IMR-90 (cell line): ENCODE results near the gene SEMA3E. TPM values are rescaled to one million over a fixed set of nuclear protein-coding genes. Genes with fewer than 3 reads are reported as not detected.

Experiments used
- ATAC-seq: fragments of 200-7000 bp; cut with Tn5 transposase; 2 replicates; pipeline ENCODE4 v1.9.1; 2020; ENCODE audit warnings: low read depth, mild to moderate bottlenecking, moderate library complexity
- BruUV-seq: library from RNA; stranded (reverse); fragments of 400-500 nt; replicated peaks from 2 replicates; lab custom pipeline; 2021; lab: Mats Ljungman, UMichigan
- CTCF ChIA-PET: fragments of 300-600 bp; formaldehyde crosslinking; extraction: SDS; loops from one replicate; lab custom pipeline; 2021; ENCODE audit warnings: antibody characterized with exemption; lab: Yijun Ruan, JAX
- POLR2A ChIA-PET: fragments of 300-600 bp; sonication (Branson Sonifier 250); formaldehyde crosslinking; loops from one replicate; lab custom pipeline; 2022; ENCODE audit warnings: antibody characterized with exemption; ENCODE audit not compliant: unreplicated experiment; lab: Charles Lee
- DNase-seq: peaks from one replicate; pipeline ENCODE4 v3.0.0; 2013
- H2AFZ ChIP-seq: replicated peaks from 2 replicates; pipeline ENCODE3; 2013; ENCODE audit warnings: low read length, mild to moderate bottlenecking; ENCODE audit not compliant: poor library complexity
- H2AK5ac ChIP-seq: 2 replicates; pipeline ENCODE4 v1.6.1; 2013; ENCODE audit warnings: low read depth, low read length, inconsistent platforms
- H2AK9ac ChIP-seq: replicated peaks from 2 replicates; pipeline ENCODE3; 2013; ENCODE audit warnings: mild to moderate bottlenecking, low read depth, low read length, moderate library complexity; ENCODE audit not compliant: poor library complexity
- H2BK120ac ChIP-seq: 2 replicates; pipeline ENCODE4 v1.6.1; 2013; ENCODE audit warnings: low read depth, low read length, inconsistent platforms
- H2BK15ac ChIP-seq: 3 replicates; pipeline ENCODE4 v1.6.1; 2013; ENCODE audit warnings: low read depth, low read length, inconsistent platforms
- H2BK20ac ChIP-seq: 2 replicates; pipeline ENCODE4 v1.6.1; 2013; ENCODE audit warnings: low read depth, mild to moderate bottlenecking, inconsistent platforms, low read length, moderate library complexity
- H2BK5ac ChIP-seq: 2 replicates; pipeline ENCODE4 v1.6.1; 2013; ENCODE audit warnings: mild to moderate bottlenecking, low read depth, low read length, inconsistent platforms; ENCODE audit not compliant: poor library complexity, severe bottlenecking
- H3K14ac ChIP-seq: replicated peaks from 2 replicates; pipeline ENCODE4 v1.6.1; 2013; ENCODE audit warnings: low read depth, low read length, inconsistent platforms
- H3K18ac ChIP-seq: 2 replicates; pipeline ENCODE4 v1.6.1; 2013; ENCODE audit warnings: low read depth, low read length, control low read depth
- H3K23ac ChIP-seq: 2 replicates; pipeline ENCODE4 v1.6.1; 2013; ENCODE audit warnings: low read depth, low read length, inconsistent platforms
- H3K27ac ChIP-seq: 2 replicates; pipeline ENCODE4 v1.5.1; 2013; ENCODE audit warnings: mild to moderate bottlenecking, control low read depth, low read length; ENCODE audit not compliant: insufficient read depth
- H3K27me3 ChIP-seq: 2 replicates; pipeline ENCODE4 v1.6.1; 2013; ENCODE audit warnings: low read length; ENCODE audit not compliant: control insufficient read depth, insufficient read depth
- H3K36me3 ChIP-seq: 2 replicates; pipeline ENCODE4 v1.6.1; 2013; ENCODE audit warnings: low read length, mixed read lengths; ENCODE audit not compliant: control insufficient read depth, insufficient read depth
- H3K4ac ChIP-seq: 2 replicates; pipeline ENCODE4 v1.6.1; 2013; ENCODE audit warnings: low read depth, low read length, inconsistent platforms
- H3K4me1 ChIP-seq: 2 replicates; pipeline ENCODE4 v1.6.1; 2013; ENCODE audit warnings: low read length, mixed read lengths; ENCODE audit not compliant: control insufficient read depth, insufficient read depth
- H3K4me2 ChIP-seq: 2 replicates; pipeline ENCODE4 v1.6.1; 2013; ENCODE audit warnings: low read depth, mild to moderate bottlenecking, control low read depth, low read length, moderate library complexity
- H3K4me3 ChIP-seq: 2 replicates; pipeline ENCODE4 v1.5.1; 2013; ENCODE audit warnings: low read depth, mild to moderate bottlenecking, control low read depth, low read length, moderate library complexity; ENCODE audit not compliant: insufficient read depth
- H3K56ac ChIP-seq: 2 replicates; pipeline ENCODE4 v1.6.1; 2013; ENCODE audit warnings: low read length, inconsistent platforms; ENCODE audit not compliant: insufficient read depth; ENCODE audit errors: extremely low read depth
- H3K79me1 ChIP-seq, 2 experiments: 2 replicates each; pipeline ENCODE4 v1.6.1; 2013; ENCODE audit warnings: low read length in 2 of 2, inconsistent platforms in 1 of 2, low read depth in 1 of 2
- H3K9ac ChIP-seq: 2 replicates; pipeline ENCODE4 v1.6.1; 2013; ENCODE audit warnings: low read depth, low read length, control low read depth
- H3K9me1 ChIP-seq: 2 replicates; pipeline ENCODE4 v1.6.1; 2013; ENCODE audit warnings: low read length, inconsistent platforms; ENCODE audit not compliant: insufficient read depth
- H3K9me3 ChIP-seq: 2 replicates; pipeline ENCODE4 v1.6.1; 2013; ENCODE audit warnings: low read length; ENCODE audit not compliant: control insufficient read depth, insufficient read depth
- H4K20me1 ChIP-seq: 2 replicates; pipeline ENCODE4 v1.6.1; 2013; ENCODE audit warnings: low read length, inconsistent platforms; ENCODE audit not compliant: insufficient read depth
- H4K5ac ChIP-seq: 2 replicates; pipeline ENCODE4 v1.6.1; 2013; ENCODE audit warnings: mild to moderate bottlenecking, low read depth, low read length, control low read depth
- H4K8ac ChIP-seq, 2 experiments: 2 replicates each; pipeline ENCODE4 v1.6.1; 2013; ENCODE audit warnings: low read depth in 2 of 2, low read length in 2 of 2, control low read depth in 1 of 2, inconsistent platforms in 1 of 2
- H4K91ac ChIP-seq: 2 replicates; pipeline ENCODE4 v1.6.1; 2013; ENCODE audit warnings: low read depth, low read length, inconsistent platforms; ENCODE audit not compliant: insufficient read depth
- CEBPB ChIP-seq: IDR thresholded peaks from 2 replicates; pipeline ENCODE4 v1.6.1; 2012; ENCODE audit warnings: low read depth, low read length, improper control_type of control experiment
- CHD1 ChIP-seq: IDR thresholded peaks from 2 replicates; pipeline ENCODE4 v1.6.1; 2012; ENCODE audit warnings: low read depth, low read length, improper control_type of control experiment
- ELK1 ChIP-seq: fragments of 150-350 bp; IDR thresholded peaks from 2 replicates; pipeline ENCODE4 v1.6.1; 2016; ENCODE audit warnings: low read depth, mild to moderate bottlenecking, low read length, moderate library complexity, borderline replicate concordance
- MXI1 ChIP-seq: IDR thresholded peaks from 2 replicates; pipeline ENCODE4 v1.6.1; 2012; ENCODE audit warnings: low read depth, mild to moderate bottlenecking, low read length, moderate library complexity, borderline replicate concordance
- RFX5 ChIP-seq: IDR thresholded peaks from 2 replicates; pipeline ENCODE4 v1.8.0; 2012; ENCODE audit warnings: low read depth, mild to moderate bottlenecking, low read length, moderate library complexity
- WGBS, 2 experiments: methylation state at CpG; one replicate each; pipeline versions ENCODE4 v1.1.5 to v1.1.7; 2013; ENCODE audit warnings: missing lambda C conversion rate in 2 of 2; ENCODE audit not compliant: insufficient read length in 1 of 2; ENCODE audit errors: extremely low coverage in 2 of 2; 5-methylcytosine and 5-hydroxymethylcytosine counted together
- dilution Hi-C: fragments of 300-500 bp; cut with HindIII; formaldehyde crosslinking; loops from one replicate; pipeline ENCODE4 v1.14.3; 2018; ENCODE audit warnings: low sequenced_read_pairs; ENCODE audit not compliant: unreplicated experiment
- in situ Hi-C: fragments of 300-500 bp; cut with MboI; formaldehyde crosslinking; loops from 3 replicates; pipeline ENCODE4 v1.14.3; 2019; ENCODE audit warnings: low sequenced_read_pairs, inconsistent platforms, mixed read lengths
- intact Hi-C: fragments of 100-400 bp; cut with micrococcal nuclease; formaldehyde crosslinking; loops from 2 replicates; pipeline ENCODE4 v1.10.0; 2022
- polyA plus RNA-seq, 3 experiments: library from polyadenylated mRNA; depleted of rRNA; stranded (reverse); fragments of >200 nt; gene quantifications; 2 replicates each; pipeline ENCODE4 v1.2.3, GENCODE V29; 2012; ENCODE audit warnings: low replicate concordance in 1 of 3
- total RNA-seq: library from RNA; depleted of rRNA; stranded (reverse); fragments of >200 nt; gene quantifications from 2 replicates; pipeline ENCODE4 v1.2.3, GENCODE V29; 2012

Gene SEMA3E
- total and polyA plus RNA-seq, 2 of the 4 experiments (the other 2 are of a cell fraction): 0.31 to 0.72 TPM

- ChIA-PET CTCF (no interaction called here), POLR2A (no interaction called here)
- BruUV-seq: no TSS peak
- H3K23ac ChIP-seq: no peak overlapping the region
- H4K8ac ChIP-seq: no peak overlapping the region
- H2AK9ac ChIP-seq: no peak overlapping the region
- no peak overlapping the region for H4K91ac ChIP-seq
- TF ChIP-seq ELK1: no peak
- TF ChIP-seq RFX5: no peak
- TF ChIP-seq CEBPB: no peak
- no peak for TF ChIP-seq CHD1
- no peak for TF ChIP-seq MXI1
- WGBS, 2 experiments: no CpG with 5 or more reads among the region's 8 CpGs
- no peaks in the 10 kb centered on the region for H4K20me1 ChIP-seq
- no peak overlapping the region for H4K5ac ChIP-seq
- no peak overlapping the region for H2BK5ac ChIP-seq
- H3K4ac ChIP-seq: no peak overlapping the region
- H3K27me3 ChIP-seq: no peaks in the 10 kb centered on the region
- H3K9ac ChIP-seq: no peak overlapping the region
- H3K79me1 ChIP-seq: no peaks in the 10 kb centered on the region
- intact Hi-C loops (loop anchor here (10.0 kb wide), 1 partner anchor 548 kb away; no protein-coding TSS in a partner anchor), in situ Hi-C loops (no loop called here), dilution Hi-C loops (no loop called here)
- DNase-seq (no peak), ATAC-seq (no peak)
- H3K36me3 ChIP-seq: no peaks in the 10 kb centered on the region
- no peaks in the 10 kb centered on the region for H3K9me1 ChIP-seq
- H2BK15ac ChIP-seq: no peak overlapping the region
- H3K14ac ChIP-seq: no peak overlapping the region
- no peaks in the 10 kb centered on the region for H3K9me3 ChIP-seq
- no peak overlapping the region for H2BK120ac ChIP-seq
- H2AFZ ChIP-seq: no peak overlapping the region
- no peak overlapping the region for H2BK20ac ChIP-seq
- H3K18ac ChIP-seq: no peak overlapping the region
- H2AK5ac ChIP-seq: no peak overlapping the region
- H3K4me1 ChIP-seq: no peaks in the 10 kb centered on the region
- H3K4me3 ChIP-seq: no peak overlapping the region
- no peak overlapping the region for H3K56ac ChIP-seq
- H3K27ac ChIP-seq: no peak overlapping the region
- no peak overlapping the region for H3K4me2 ChIP-seq
Observed at GRCh38 chr7:83362871-83363550, 285.9 kb downstream of the SEMA3E start.
